ENCODE measurements around the gene APOBEC3F.

The APOBEC3F gene

GRCh38 chr22:39091126-39092081 is 50.7 kb downstream of the APOBEC3F start:
- no peak for DNase-seq (ENCODE audit: low read depth in 3 of 3)

- no peak for DNase-seq (ENCODE audit: low read depth in 3 of 3)
Measured at GRCh38 chr22:39092111-39092862, 51.6 kb downstream of the APOBEC3F start.

GRCh38 chr22:39094717-39095389 is 54.2 kb downstream of the APOBEC3F start:
- DNase-seq (ENCODE audit: low read depth in 3 of 3) = no peak

GRCh38 chr22:39095971-39096370 is 55.3 kb downstream of the APOBEC3F start:
- DNase-seq (ENCODE audit: low read depth in 3 of 3) = no peak

- DNase-seq (ENCODE audit: low read depth in 3 of 3) = no peak
Measured at GRCh38 chr22:39097098-39098020, 56.7 kb downstream of the APOBEC3F start, which contains the start of gene APOBEC3H. TSS of gene APOBEC3H (plus strand) at chr22:39097244. CDS start at chr22:39100279, 3,035 bp downstream.

GRCh38 chr22:39098026-39098425 is 57.4 kb downstream of the APOBEC3F start:
- no peak for DNase-seq (ENCODE audit: low read depth in 3 of 3)

- DNase-seq (ENCODE audit: low read depth in 3 of 3) = no peak
Measured at GRCh38 chr22:39098576-39098975, 57.9 kb downstream of the APOBEC3F start.

GRCh38 chr22:39101226-39101625 is 60.6 kb downstream of the APOBEC3F start:
- DNase-seq (ENCODE audit: low read depth in 3 of 3) = no peak

GRCh38 chr22:39103431-39103830 is 62.8 kb downstream of the APOBEC3F start:
- no peak for DNase-seq (ENCODE audit: low read depth in 3 of 3)
